ENCODE results near the gene CSAG1.
"Not testable (repeated sequence)": the region's sequence is repeated elsewhere in the genome, so short reads cannot be mapped to it uniquely, and the experiment has no call there.

Gene CSAG1

DNA sequence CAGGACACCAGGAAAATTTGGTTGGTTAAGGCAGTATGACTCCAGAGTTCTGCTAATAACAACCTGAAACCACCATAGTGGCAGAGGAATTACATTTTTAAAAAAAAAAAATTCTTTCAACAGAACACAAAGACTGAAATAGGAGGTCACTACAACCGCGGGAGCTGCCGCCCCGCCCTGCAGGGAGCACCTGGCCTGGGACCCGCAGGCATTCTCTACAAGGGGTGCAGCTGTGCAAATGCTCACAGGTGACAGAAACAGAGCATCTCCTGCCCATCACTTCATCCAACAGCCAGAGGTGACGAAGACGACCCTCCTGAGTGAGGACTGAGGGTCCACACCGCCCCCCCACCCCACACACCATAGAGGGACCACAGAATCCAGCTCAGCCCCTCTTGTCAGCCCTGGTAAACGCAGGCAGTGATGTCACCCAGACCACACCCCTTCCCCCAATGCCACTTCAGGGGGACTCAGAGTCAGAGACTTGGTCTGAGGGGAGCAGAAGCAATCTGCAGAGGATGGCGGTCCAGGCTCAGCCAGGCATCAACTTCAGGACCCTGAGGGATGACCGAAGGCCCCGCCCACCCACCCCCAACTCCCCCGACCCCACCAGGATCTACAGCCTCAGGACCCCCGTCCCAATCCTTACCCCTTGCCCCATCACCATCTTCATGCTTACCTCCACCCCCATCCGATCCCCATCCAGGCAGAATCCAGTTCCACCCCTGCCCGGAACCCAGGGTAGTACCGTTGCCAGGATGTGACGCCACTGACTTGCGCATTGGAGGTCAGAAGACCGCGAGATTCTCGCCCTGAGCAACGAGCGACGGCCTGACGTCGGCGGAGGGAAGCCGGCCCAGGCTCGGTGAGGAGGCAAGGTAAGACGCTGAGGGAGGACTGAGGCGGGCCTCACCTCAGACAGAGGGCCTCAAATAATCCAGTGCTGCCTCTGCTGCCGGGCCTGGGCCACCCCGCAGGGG, 35.3 kb downstream of the CSAG1 start, which contains the start of gene MAGEA3:
Gene MAGEA3 (plus strand): TSS at position 843 of the 980 bp plus-strand sequence. CDS start 2,039 bp downstream, outside the sequence.
- not testable (repeated sequence) for FAIRE-seq

DNA sequence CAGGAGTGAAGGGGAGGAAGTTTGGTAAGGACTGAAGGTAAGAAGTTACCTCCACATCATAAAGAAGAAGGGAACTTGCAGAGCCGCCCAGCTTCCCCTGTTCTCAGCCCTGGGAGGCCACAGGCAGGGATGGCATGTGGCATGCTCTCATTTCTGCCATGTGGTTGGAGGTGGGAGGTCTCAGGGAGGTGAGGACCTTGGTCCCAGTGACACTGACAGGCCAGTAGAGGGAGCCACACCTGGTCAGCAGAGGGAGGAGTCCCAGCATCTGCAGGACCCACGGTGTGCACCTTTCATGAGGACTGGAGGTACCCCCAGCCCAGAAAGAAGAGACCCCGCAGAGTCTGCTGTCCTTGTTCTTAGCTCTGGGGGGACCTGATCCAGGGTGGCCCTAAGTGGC, 52.5 kb downstream of the CSAG1 start:
- FAIRE-seq: not testable (repeated sequence)
